ENCODE results near the gene INHBB.

INHBB gene

DNA sequence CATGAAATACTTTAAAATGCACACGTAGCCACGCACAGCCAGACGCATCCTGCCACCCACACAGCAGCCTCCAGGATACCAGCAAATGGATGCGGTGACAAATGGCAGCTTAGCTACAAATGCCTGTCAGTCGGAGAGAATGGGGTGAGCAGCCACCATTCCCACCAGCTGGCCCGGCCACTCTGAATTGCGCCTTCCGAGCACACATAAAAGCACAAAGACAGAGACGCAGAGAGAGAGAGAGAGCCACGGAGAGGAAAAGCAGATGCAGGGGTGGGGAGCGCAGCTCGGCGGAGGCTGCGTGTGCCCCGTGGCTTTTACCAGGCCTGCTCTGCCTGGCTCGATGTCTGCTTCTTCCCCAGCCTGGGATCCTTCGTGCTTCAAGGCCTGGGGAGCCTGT lies 4.1 kb downstream of the INHBB start:
- Histone ChIP-seq H3K27ac (ENCODE audit: low read depth, low read length) (no peak overlapping the region), H3K4me1 (ENCODE audit: control insufficient read depth, insufficient read depth, low read length) (peaks cover 22% of the 10 kb centered on the region), H3K27me3 (ENCODE audit: control insufficient read depth, insufficient read depth, low read length) (peaks cover 83% of the 10 kb centered on the region), H3K9ac (ENCODE audit: low read length) (no peak overlapping the region), H3K36me3 (ENCODE audit: control insufficient read depth, insufficient read depth, low read length) (no peaks in the 10 kb centered on the region), H3K4me3 (ENCODE audit: low read depth, low read length) (no peak overlapping the region), H3K9me3 (ENCODE audit: control insufficient read depth, insufficient read depth, low read depth, low read length) (no peaks in the 10 kb centered on the region)

GRCh38 chr2:120350801-120351320 lies 4.9 kb downstream of the INHBB start:
- Histone ChIP-seq H3K9me3 (ENCODE audit: control insufficient read depth, insufficient read depth, low read depth, low read length) (no peaks in the 10 kb centered on the region), H3K36me3 (ENCODE audit: control insufficient read depth, insufficient read depth, low read length) (no peaks in the 10 kb centered on the region), H3K27ac (ENCODE audit: low read depth, low read length) (no peak overlapping the region), H3K9ac (ENCODE audit: low read length) (no peak overlapping the region), H3K4me1 (ENCODE audit: control insufficient read depth, insufficient read depth, low read length) (peaks cover 22% of the 10 kb centered on the region), H3K4me3 (ENCODE audit: low read depth, low read length) (no peak overlapping the region), H3K27me3 (ENCODE audit: control insufficient read depth, insufficient read depth, low read length) (peaks cover 76% of the 10 kb centered on the region)

- Histone ChIP-seq H3K27ac (ENCODE audit: low read depth, low read length) (no peak overlapping the region), H3K4me1 (ENCODE audit: control insufficient read depth, insufficient read depth, low read length) (peaks cover 21% of the 10 kb centered on the region), H3K36me3 (ENCODE audit: control insufficient read depth, insufficient read depth, low read length) (no peaks in the 10 kb centered on the region), H3K27me3 (ENCODE audit: control insufficient read depth, insufficient read depth, low read length) (peaks cover 75% of the 10 kb centered on the region), H3K9me3 (ENCODE audit: control insufficient read depth, insufficient read depth, low read depth, low read length) (no peaks in the 10 kb centered on the region), H3K9ac (ENCODE audit: low read length) (no peak overlapping the region), H3K4me3 (ENCODE audit: low read depth, low read length) (no peak overlapping the region)
These were observed 7.0 kb downstream of the INHBB start for GRCh38 chr2:120352696-120353590.

- H3K27me3 ChIP-seq (ENCODE audit: control insufficient read depth, insufficient read depth, low read length) = peaks cover 72% of the 10 kb centered on the region
- H3K4me3 ChIP-seq (ENCODE audit: low read depth, low read length) = no peak overlapping the region
- H3K36me3 ChIP-seq (ENCODE audit: control insufficient read depth, insufficient read depth, low read length) = no peaks in the 10 kb centered on the region
- no peak overlapping the region for H3K9ac ChIP-seq (ENCODE audit: low read length)
- no peak overlapping the region for H3K27ac ChIP-seq (ENCODE audit: low read depth, low read length)
- no peaks in the 10 kb centered on the region for H3K9me3 ChIP-seq (ENCODE audit: control insufficient read depth, insufficient read depth, low read depth, low read length)
- peaks cover 16% of the 10 kb centered on the region for H3K4me1 ChIP-seq (ENCODE audit: control insufficient read depth, insufficient read depth, low read length)
These were observed 7.6 kb downstream of the INHBB start for GRCh38 chr2:120353591-120353898.

DNA sequence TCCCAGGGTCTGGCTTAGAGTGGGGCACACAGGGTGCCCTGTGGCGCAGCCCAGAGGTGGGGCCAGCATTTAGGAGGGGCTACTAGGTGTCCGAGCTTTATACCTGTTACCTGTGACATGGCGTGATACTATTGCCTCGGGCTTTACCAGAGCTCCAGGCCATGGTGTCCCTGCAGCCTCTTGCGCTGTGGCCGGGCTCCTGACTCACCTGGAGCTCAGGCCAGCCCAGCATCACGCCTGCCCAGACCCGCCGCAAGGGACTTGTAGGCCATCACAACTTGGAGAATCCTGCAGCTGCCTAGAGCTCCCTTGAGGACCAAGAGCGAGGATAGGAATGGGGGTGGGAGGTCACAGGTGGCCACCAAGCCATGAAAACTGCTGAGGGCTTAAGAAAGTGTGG lies 8.0 kb downstream of the INHBB start:
- Histone ChIP-seq H3K36me3 (ENCODE audit: control insufficient read depth, insufficient read depth, low read length) (no peaks in the 10 kb centered on the region), H3K27me3 (ENCODE audit: control insufficient read depth, insufficient read depth, low read length) (peaks cover 70% of the 10 kb centered on the region), H3K4me1 (ENCODE audit: control insufficient read depth, insufficient read depth, low read length) (peaks cover 13% of the 10 kb centered on the region), H3K27ac (ENCODE audit: low read depth, low read length) (no peak overlapping the region), H3K9me3 (ENCODE audit: control insufficient read depth, insufficient read depth, low read depth, low read length) (no peaks in the 10 kb centered on the region), H3K9ac (ENCODE audit: low read length) (no peak overlapping the region), H3K4me3 (ENCODE audit: low read depth, low read length) (no peak overlapping the region)

DNA sequence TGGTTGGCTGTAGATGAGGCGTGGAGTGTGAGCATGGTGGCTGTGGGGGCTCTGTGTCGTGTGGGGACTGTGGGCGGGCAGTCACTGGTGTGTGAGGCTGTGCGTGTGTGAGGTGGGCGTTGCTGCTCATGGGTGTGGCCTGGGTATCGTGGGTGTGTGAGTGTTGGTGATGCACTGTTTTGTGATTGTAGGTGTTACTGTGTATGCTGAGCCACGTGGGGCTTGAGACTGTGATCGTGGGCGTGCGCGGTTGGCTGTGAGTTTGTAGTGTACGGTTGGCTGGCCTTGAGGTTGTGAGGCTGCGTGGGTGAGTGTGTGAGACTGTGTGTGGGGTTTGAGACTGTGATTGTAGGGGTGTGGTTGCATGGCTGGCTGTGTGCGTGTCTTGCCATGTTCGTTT lies 8.5 kb downstream of the INHBB start:
- H3K9me3 ChIP-seq (ENCODE audit: control insufficient read depth, insufficient read depth, low read depth, low read length) = no peaks in the 10 kb centered on the region
- H3K27ac ChIP-seq (ENCODE audit: low read depth, low read length) = no peak overlapping the region
- no peak overlapping the region for H3K4me3 ChIP-seq (ENCODE audit: low read depth, low read length)
- H3K9ac ChIP-seq (ENCODE audit: low read length) = no peak overlapping the region
- H3K36me3 ChIP-seq (ENCODE audit: control insufficient read depth, insufficient read depth, low read length) = no peaks in the 10 kb centered on the region
- H3K27me3 ChIP-seq (ENCODE audit: control insufficient read depth, insufficient read depth, low read length) = peaks cover 65% of the 10 kb centered on the region
- H3K4me1 ChIP-seq (ENCODE audit: control insufficient read depth, insufficient read depth, low read length) = peaks cover 10% of the 10 kb centered on the region

- H3K9ac ChIP-seq (ENCODE audit: low read length) = no peak overlapping the region
- no peaks in the 10 kb centered on the region for H3K36me3 ChIP-seq (ENCODE audit: control insufficient read depth, insufficient read depth, low read length)
- peaks cover 10% of the 10 kb centered on the region; the same call in 1 of the 2 replicates for H3K4me1 ChIP-seq (ENCODE audit: control insufficient read depth, insufficient read depth, low read length)
- H3K4me3 ChIP-seq (ENCODE audit: low read depth, low read length) = no peak overlapping the region
- H3K27me3 ChIP-seq (ENCODE audit: control insufficient read depth, insufficient read depth, low read length) = peaks cover 58% of the 10 kb centered on the region
- no peaks in the 10 kb centered on the region for H3K9me3 ChIP-seq (ENCODE audit: control insufficient read depth, insufficient read depth, low read depth, low read length)
- H3K27ac ChIP-seq (ENCODE audit: low read depth, low read length) = no peak overlapping the region
These were observed 9.2 kb downstream of the INHBB start for GRCh38 chr2:120354935-120355779.

GRCh38 chr2:120355780-120356266 lies 9.9 kb downstream of the INHBB start:
- H3K36me3 ChIP-seq (ENCODE audit: control insufficient read depth, insufficient read depth, low read length) = no peaks in the 10 kb centered on the region
- no peak overlapping the region for H3K9ac ChIP-seq (ENCODE audit: low read length)
- H3K4me1 ChIP-seq (ENCODE audit: control insufficient read depth, insufficient read depth, low read length) = peaks cover 10% of the 10 kb centered on the region; the same call in 1 of the 2 replicates
- peaks cover 52% of the 10 kb centered on the region for H3K27me3 ChIP-seq (ENCODE audit: control insufficient read depth, insufficient read depth, low read length)
- H3K27ac ChIP-seq (ENCODE audit: low read depth, low read length) = no peak overlapping the region
- H3K9me3 ChIP-seq (ENCODE audit: control insufficient read depth, insufficient read depth, low read depth, low read length) = no peaks in the 10 kb centered on the region
- H3K4me3 ChIP-seq (ENCODE audit: low read depth, low read length) = no peak overlapping the region

- Histone ChIP-seq H3K4me1 (ENCODE audit: control insufficient read depth, insufficient read depth, low read length) (peaks cover 10% of the 10 kb centered on the region; the same call in 1 of the 2 replicates), H3K36me3 (ENCODE audit: control insufficient read depth, insufficient read depth, low read length) (no peaks in the 10 kb centered on the region), H3K9me3 (ENCODE audit: control insufficient read depth, insufficient read depth, low read depth, low read length) (no peaks in the 10 kb centered on the region), H3K27me3 (ENCODE audit: control insufficient read depth, insufficient read depth, low read length) (peaks cover 42% of the 10 kb centered on the region), H3K27ac (ENCODE audit: low read depth, low read length) (no peak overlapping the region), H3K9ac (ENCODE audit: low read length) (no peak overlapping the region), H3K4me3 (ENCODE audit: low read depth, low read length) (no peak overlapping the region)
These were observed 11.8 kb downstream of the INHBB start for GRCh38 chr2:120357768-120358167.

DNA sequence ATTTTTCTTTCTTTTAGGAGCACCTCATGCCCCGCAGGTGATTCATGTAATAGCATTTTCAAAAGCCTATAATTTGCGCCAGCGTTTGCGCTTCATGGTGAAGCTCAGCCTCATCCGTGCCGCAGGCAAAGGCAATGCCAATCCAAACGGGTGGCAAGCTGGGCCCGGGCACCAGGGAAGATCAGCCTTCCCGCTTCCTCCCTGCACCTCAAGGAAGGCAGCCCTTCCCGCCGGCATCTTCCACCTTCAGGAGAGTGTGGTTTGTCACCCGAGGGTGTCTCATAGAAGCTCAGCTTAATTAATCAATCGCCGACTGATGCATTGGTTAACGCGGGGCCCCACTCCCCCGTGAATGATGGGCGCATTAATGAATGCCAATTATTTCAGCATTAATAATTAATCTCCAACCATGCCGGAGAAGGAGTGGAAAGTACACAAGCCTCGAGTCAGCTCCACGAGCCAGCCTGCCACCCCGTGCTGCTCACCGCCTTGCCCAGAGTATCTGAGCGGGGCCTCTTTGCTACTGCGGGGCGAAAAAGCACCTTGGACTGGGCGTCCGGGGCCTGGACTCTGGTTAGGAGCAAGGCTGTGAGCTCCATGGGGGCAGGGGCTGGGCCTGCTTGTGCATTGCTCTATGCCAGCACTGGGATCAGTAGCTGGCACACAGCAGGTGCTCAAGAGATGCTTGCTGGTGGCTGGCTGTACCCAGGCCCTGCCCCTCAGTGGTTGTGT lies 13.0 kb downstream of the INHBB start:
- H3K27ac ChIP-seq (ENCODE audit: low read depth, low read length) = no peak overlapping the region
- H3K27me3 ChIP-seq (ENCODE audit: control insufficient read depth, insufficient read depth, low read length) = peaks cover 38% of the 10 kb centered on the region
- H3K9ac ChIP-seq (ENCODE audit: low read length) = no peak overlapping the region
- no peaks in the 10 kb centered on the region for H3K9me3 ChIP-seq (ENCODE audit: control insufficient read depth, insufficient read depth, low read depth, low read length)
- H3K4me3 ChIP-seq (ENCODE audit: low read depth, low read length) = no peak overlapping the region
- H3K4me1 ChIP-seq (ENCODE audit: control insufficient read depth, insufficient read depth, low read length) = peaks cover 10% of the 10 kb centered on the region; the same call in 1 of the 2 replicates
- H3K36me3 ChIP-seq (ENCODE audit: control insufficient read depth, insufficient read depth, low read length) = no peaks in the 10 kb centered on the region
